ENCODE data around the gene PSME1. TPM values are rescaled to one million over a fixed set of nuclear protein-coding genes. Genes with fewer than 3 reads are reported as not detected.

Gene PSME1
- total RNA-seq, 1 donor from 2014 or later, result 61.3 TPM

DNA sequence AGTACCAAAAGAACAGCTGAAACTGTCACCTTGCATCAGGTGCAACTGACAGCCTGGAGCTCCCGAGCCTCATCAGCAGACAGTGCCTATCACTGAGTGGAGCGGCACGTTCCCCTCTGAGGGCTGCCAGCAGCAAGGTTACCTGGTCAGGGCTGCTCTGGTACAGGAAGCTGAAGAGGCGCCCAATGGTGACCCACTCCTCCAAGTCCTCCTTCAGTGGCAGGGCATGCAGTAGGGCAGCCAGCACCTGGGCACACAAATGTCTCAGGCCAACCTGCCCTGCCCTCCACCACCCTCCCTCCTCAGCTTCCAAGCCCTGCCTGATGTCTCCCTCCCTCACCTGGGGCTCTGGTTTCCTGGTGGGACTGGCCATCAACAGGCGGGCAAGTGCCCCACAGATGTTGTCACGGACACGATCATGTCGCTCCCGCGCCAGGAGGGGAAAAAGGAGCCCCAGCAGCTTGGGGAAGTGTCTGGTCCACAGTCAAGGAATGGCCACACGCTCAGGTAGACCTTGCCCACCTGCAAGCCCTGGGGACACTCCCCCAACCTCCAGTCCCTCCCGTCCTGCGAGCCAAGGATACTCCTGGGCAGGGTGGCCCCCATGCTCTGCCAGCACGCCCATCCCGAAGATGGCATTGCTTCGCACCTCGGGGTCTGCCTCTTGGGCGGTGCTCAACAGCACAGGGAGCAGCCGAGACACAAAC is 45.5 kb downstream of the PSME1 start:
- no peak for DNase-seq (ENCODE audit: low spot score)
- intact Hi-C loops (cut with DNase I), result no loop called here

DNA sequence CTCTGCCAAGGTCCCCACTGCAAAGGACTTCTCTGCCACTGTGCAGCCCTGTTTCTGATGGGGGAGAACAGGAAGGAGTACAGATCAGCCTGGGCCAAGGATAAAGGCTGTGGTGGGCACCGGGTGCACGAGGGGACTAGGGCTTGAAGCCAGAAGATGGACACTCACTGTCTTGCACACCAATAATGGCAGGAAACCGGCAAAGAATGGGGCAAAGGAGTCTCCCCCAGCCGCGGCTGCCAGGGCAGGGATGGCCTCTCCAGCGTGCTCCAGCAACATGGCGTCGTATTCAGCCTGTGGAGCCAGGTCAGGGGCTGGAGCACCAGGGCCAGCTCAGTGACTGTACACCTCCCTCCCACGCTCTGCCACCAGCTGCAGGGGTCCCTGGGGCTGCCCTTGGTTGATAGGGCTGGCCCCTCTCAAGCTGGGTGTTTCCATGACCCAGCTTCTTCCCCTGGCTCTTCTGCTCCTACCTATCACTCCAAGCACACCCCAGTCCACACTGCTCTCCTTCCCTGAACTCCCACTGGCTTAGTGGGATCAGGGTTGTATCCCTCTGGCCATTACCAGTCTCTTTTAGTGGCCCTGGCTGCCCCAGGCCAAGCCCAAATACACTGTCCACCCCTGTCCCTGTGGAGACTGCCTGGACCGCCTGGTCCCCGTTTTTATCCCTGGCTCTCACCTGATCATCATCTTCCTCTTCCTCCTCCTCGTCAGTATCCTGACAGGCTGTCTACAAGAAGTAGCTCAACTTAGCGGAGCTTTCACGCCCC is 46.3 kb downstream of the PSME1 start:
- intact Hi-C loops (cut with DNase I), result no loop called here
- DNase-seq (ENCODE audit: low spot score), result no peak

DNA sequence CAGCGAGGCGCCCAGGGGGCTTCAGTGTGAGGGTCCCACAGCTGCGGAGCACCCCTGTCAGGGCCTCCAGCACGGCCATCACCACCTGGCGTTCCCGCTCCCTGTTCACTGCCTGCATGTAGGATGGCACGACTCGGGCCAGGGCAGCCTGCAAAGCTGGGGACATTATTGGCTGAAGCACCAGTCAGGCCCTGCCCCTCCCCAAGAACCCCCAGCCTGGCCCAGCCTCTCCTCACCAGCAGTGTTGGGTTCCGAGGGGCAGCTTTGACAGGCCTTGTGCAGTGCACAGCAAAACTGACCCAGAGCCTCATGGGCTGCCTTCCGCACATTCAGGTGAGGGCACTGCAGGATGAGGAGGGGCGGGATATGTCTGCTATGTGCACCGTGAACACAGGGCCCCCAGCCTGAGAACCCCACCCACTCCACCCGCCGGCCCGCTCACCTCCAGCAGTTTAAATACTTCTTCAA is 47.1 kb downstream of the PSME1 start:
- no peak for DNase-seq (ENCODE audit: low spot score)

DNA sequence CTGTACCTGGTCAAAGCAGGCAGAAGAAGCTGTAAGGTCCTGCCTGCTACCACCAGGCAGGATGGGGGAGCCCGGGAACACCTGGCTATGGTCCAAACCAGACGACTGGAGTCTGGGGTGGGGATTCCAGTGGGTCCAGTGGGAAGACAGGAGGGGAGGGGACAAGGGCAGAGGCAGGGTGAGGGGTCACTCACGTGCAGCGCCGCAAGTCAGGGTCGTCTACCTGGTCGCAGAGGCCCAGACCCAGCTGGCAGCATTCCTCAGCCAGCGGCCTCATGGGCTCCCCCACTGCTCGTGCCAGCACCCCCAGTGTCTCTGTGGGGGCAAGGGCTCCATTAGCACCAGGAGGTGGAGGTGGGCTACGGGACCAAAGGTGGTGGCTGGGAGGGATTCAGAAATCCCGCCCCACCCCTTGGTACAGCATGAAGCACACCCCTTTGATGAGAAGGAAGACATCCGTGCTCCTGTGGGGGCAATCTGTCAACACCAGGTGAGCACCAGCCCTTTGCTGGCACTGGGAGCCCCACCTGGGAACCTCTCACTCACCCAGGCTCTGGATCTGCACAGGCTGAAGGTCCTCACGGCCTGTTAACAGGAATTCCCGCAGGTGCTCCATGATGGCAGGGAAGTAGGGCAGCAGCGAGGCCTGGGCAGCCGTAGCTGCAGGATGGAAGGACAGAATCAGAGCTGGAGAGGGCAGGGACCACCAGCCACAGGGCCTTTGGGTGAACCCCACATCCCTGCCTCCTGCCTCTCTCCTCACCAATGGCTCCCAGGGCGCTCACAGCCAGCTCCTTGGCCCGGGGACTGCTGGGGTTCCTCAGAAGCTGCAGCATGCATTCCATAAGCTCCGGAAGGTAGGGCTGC is 48.3 kb downstream of the PSME1 start:
- DNase-seq (ENCODE audit: low spot score), result no peak
- intact Hi-C loops (cut with DNase I), result no loop called here

More for the DNA sequence above, 47.1 kb downstream of the PSME1 start:
- intact Hi-C loops (cut with DNase I), result no loop called here

GRCh38 chr14:24185026-24185425 is 49.0 kb downstream of the PSME1 start:
- intact Hi-C loops (cut with DNase I), result no loop called here
- no peak for DNase-seq (ENCODE audit: low spot score)

DNA sequence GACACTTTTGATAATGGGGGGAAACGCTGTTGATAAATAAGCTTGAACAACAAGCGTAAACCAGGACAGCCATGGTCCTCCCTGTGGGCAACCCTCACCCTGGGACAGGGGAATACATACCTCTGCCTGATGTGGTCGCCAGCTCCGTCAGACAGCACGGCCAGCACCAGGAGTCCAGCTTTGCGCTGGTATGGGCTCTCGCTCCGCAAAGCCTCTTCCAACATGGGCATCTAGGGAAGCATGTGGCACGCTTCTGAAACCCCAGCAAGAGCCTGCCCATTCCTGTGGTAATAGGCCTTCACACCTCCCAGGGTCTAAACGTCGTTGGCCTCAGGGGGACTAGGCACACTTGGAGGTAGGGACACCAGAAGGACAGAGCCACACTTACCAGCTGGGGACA is 49.7 kb downstream of the PSME1 start:
- intact Hi-C loops (cut with DNase I), result no loop called here
- no peak for DNase-seq (ENCODE audit: low spot score)

DNA sequence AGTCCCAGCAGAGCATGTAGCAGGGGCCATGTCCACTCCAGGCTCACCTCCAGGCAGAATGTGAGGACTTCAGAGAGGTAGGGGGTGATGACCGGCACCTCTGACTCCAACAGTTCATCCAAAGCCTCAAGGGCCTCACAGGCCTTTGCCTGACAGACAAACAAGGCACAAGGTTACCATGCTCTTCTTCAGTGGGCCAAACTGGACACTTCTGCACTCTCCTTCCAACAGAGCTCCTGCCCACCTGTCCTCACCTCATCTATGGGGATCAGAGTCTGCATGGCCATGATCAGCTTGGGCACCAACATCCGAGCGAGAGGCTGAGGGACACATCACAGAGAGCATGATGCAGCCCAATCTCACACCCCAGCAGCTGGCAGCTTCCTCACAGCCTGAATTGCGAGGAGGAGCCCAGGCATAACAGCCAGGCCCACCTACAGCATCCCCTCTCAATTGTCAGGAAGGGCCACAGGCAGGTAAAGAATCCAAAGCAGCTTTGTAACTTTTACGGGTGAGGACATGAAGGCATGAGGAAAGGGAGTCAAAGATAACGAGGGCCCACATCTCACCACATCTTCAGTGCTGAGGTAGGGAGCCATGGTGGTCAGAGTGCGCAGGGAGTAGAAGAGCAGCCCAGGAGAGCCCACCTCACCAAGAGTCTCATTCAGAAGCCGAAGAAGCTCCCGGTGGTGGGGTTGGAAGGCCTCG is 51.0 kb downstream of the PSME1 start:
- no peak for DNase-seq (ENCODE audit: low spot score)
- intact Hi-C loops (cut with DNase I), result no loop called here

- DNase-seq (ENCODE audit: low spot score), result no peak
- intact Hi-C loops (cut with DNase I), result no loop called here
Observed at GRCh38 chr14:24187539-24187915, 51.5 kb downstream of the PSME1 start.

Small RNA genes lying within 50 kb of the gene (microRNA-seq; reads per million reads assigned to microRNA genes)
- not detected for gene MIR7703

Other genes with a start within 250 kb of the PSME1 start
- 26.0 TPM for gene DHRS4, start 182.4 kb upstream of the PSME1 start, total RNA-seq
- 26.2 TPM for gene DHRS4L2, start 147.3 kb upstream of the PSME1 start, total RNA-seq
- 0.05 TPM for gene CARMIL3, start 84.2 kb upstream of the PSME1 start, total RNA-seq
- gene CPNE6, start 64.6 kb upstream of the PSME1 start, total RNA-seq, result 1.4 TPM
- gene PCK2, start 41.9 kb upstream of the PSME1 start, total RNA-seq, result 2.2 TPM
- gene DCAF11, start 21.4 kb upstream of the PSME1 start, total RNA-seq, result 54.1 TPM
- 2.4 TPM for gene NRL, start 21.2 kb upstream of the PSME1 start, total RNA-seq
- 112 TPM for gene FITM1, start 5.5 kb upstream of the PSME1 start, total RNA-seq
- 14.6 TPM for gene EMC9, start 5.4 kb downstream of the PSME1 start, total RNA-seq
- gene PSME2, start 10.4 kb downstream of the PSME1 start, total RNA-seq, result 49.7 TPM
- 31.3 TPM for gene RNF31, start 11.3 kb downstream of the PSME1 start, total RNA-seq
- 44.8 TPM for gene IRF9, start 25.1 kb downstream of the PSME1 start, total RNA-seq
- gene REC8, start 35.9 kb downstream of the PSME1 start, total RNA-seq, result 5.7 TPM
- gene IPO4, start 52.6 kb downstream of the PSME1 start, total RNA-seq, result 15.7 TPM
- gene TM9SF1, start 59.2 kb downstream of the PSME1 start, total RNA-seq, result 19.1 TPM
- gene TSSK4, start 69.5 kb downstream of the PSME1 start, total RNA-seq, result not detected
- gene CHMP4A, start 77.3 kb downstream of the PSME1 start, total RNA-seq, result 30.0 TPM
- gene MDP1, start 79.9 kb downstream of the PSME1 start, total RNA-seq, result 16.7 TPM
- gene NEDD8, start 96.2 kb downstream of the PSME1 start, total RNA-seq, result 167 TPM
- 33.2 TPM for gene GMPR2, start 96.7 kb downstream of the PSME1 start, total RNA-seq
- 42.3 TPM for gene TINF2, start 106.4 kb downstream of the PSME1 start, total RNA-seq
- gene TGM1, start 127.0 kb downstream of the PSME1 start, total RNA-seq, result 0.48 TPM
- gene RABGGTA, start 135.4 kb downstream of the PSME1 start, total RNA-seq, result 13.3 TPM
- 8.5 TPM for gene DHRS1, start 163.6 kb downstream of the PSME1 start, total RNA-seq
- gene NOP9, start 163.7 kb downstream of the PSME1 start, total RNA-seq, result 28.3 TPM
- gene CIDEB, start 171.8 kb downstream of the PSME1 start, total RNA-seq, result 2.4 TPM
- gene LTB4R2, start 173.9 kb downstream of the PSME1 start, total RNA-seq, result 2.2 TPM
- gene LTB4R, start 175.3 kb downstream of the PSME1 start, total RNA-seq, result 1.8 TPM
- 71.9 TPM for gene ADCY4, start 198.9 kb downstream of the PSME1 start, total RNA-seq
- 3.5 TPM for gene RIPK3, start 203.8 kb downstream of the PSME1 start, total RNA-seq
- 13.3 TPM for gene NFATC4, start 232.0 kb downstream of the PSME1 start, total RNA-seq

All from cardiac septum (tissue), 1 donor.